GM12878 (cell line): Measurements from ENCODE around the gene IL11.

ENCODE experiments used
- CBX3 ChIP-seq: fragments of 200-600 bp; sonication (generic); IDR thresholded peaks from 2 replicates; pipeline ENCODE4 v1.6.1; 2016; ENCODE audit warnings: low read depth, borderline replicate concordance
- CREM ChIP-seq: IDR thresholded peaks from 2 replicates; pipeline ENCODE4 v1.6.1; 2014; ENCODE audit warnings: antibody characterized with exemption, low read depth
- CTCF ChIP-seq, 3 experiments: IDR thresholded peaks in 2 of 3; conservative IDR thresholded peaks in 1 of 3; 2 replicates each; pipeline ENCODE4 v1.5.1; 2011; ENCODE audit warnings: low read depth in 3 of 3, low read length in 3 of 3, mild to moderate bottlenecking in 3 of 3, control low read depth in 2 of 3, moderate library complexity in 2 of 3, inconsistent platforms in 1 of 3, mixed read lengths in 1 of 3; ENCODE audit not compliant: control insufficient read depth in 2 of 3, insufficient read depth in 1 of 3; ENCODE audit errors: extremely low read depth in 1 of 3
- EGR1 ChIP-seq, 2 experiments: IDR thresholded peaks; 1 replicate in 1 of 2; 2 replicates in 1 of 2; pipeline ENCODE4 v1.6.1; 2011 to 2012; ENCODE audit warnings: low read depth in 2 of 2, low read length in 2 of 2, borderline replicate concordance in 1 of 2, mild to moderate bottlenecking in 1 of 2, moderate library complexity in 1 of 2
- ESRRA ChIP-seq: IDR thresholded peaks from 2 replicates; pipeline ENCODE4 v1.6.1; 2012; ENCODE audit warnings: mild to moderate bottlenecking, low read length, improper control_type of control experiment
- FOXK2 ChIP-seq: fragments of 450-650 bp; IDR thresholded peaks from 2 replicates; pipeline ENCODE4 v1.6.1; 2017; ENCODE audit warnings: mild to moderate bottlenecking, moderate library complexity
- JUNB ChIP-seq: IDR thresholded peaks from 2 replicates; pipeline ENCODE4 v1.6.1; 2016; ENCODE audit warnings: antibody characterized with exemption, mild to moderate bottlenecking
- LARP7 ChIP-seq: fragments of 450-650 bp; IDR thresholded peaks from 2 replicates; pipeline ENCODE4 v1.6.1; 2017; ENCODE audit warnings: mild to moderate bottlenecking
- NRF1 ChIP-seq: conservative IDR thresholded peaks from 2 replicates; pipeline ENCODE4 v1.6.1; 2011; ENCODE audit warnings: mild to moderate bottlenecking, low read depth, low read length, improper control_type of control experiment
- POLR2A ChIP-seq: IDR thresholded peaks from 2 replicates; pipeline ENCODE4 v1.6.1; 2011; ENCODE audit warnings: low read depth, mild to moderate bottlenecking, low read length
- SMC3 ChIP-seq: IDR thresholded peaks from 2 replicates; pipeline ENCODE4 v1.6.1; 2011; ENCODE audit warnings: low read length, improper control_type of control experiment, borderline replicate concordance
- SUPT20H ChIP-seq: IDR thresholded peaks from 2 replicates; pipeline ENCODE4 v1.6.1; 2011; ENCODE audit warnings: low read depth, mild to moderate bottlenecking, low read length, moderate library complexity, borderline replicate concordance; ENCODE audit not compliant: control insufficient read depth
- SUZ12 ChIP-seq: fragments of 200-600 bp; sonication (generic); IDR thresholded peaks from one replicate; pipeline ENCODE4 v1.6.1; 2018; ENCODE audit warnings: antibody characterized with exemption, mild to moderate bottlenecking; ENCODE audit not compliant: unreplicated experiment
- ZBTB4 ChIP-seq: fragments of 450-650 bp; formaldehyde crosslinking; IDR thresholded peaks from 2 replicates; pipeline ENCODE4 v1.4.0; 2022; ENCODE audit warnings: mild to moderate bottlenecking, moderate library complexity

GRCh38 chr19:55400281-55401087, 30.2 kb upstream of the IL11 start:
- TF ChIP-seq POLR2A = peak; percentile 21
- TF ChIP-seq CTCF (IDR thresholded peaks at IDR 0.05 in 2 of 3, conservative IDR thresholded peaks at IDR 0.05 in 1 of 3; ENCODE audit: control insufficient read depth in 2 of 3, extremely low read depth in 1 of 3, insufficient read depth in 1 of 3, low read depth in 3 of 3, low read length in 3 of 3) = no peak
- no peak for TF ChIP-seq LARP7
- TF ChIP-seq SMC3 = no peak
- TF ChIP-seq NRF1 = no peak
- no peak for TF ChIP-seq ZBTB4
- no peak for TF ChIP-seq CREM
- TF ChIP-seq SUZ12 = no peak
- TF ChIP-seq FOXK2 = no peak
- no peak for TF ChIP-seq EGR1 (IDR thresholded peaks at IDR 0.05; ENCODE audit: borderline replicate concordance in 1 of 2, low read depth in 2 of 2, low read length in 2 of 2)
- TF ChIP-seq JUNB = no peak
- no peak for TF ChIP-seq SUPT20H
- no peak for TF ChIP-seq CBX3
- no peak for TF ChIP-seq ESRRA
